ENCODE measurements around the gene RPRML.
"Not testable (repeated sequence)": the region's sequence is repeated elsewhere in the genome, so short reads cannot be mapped to it uniquely, and the experiment has no call there.

The RPRML gene

DNA sequence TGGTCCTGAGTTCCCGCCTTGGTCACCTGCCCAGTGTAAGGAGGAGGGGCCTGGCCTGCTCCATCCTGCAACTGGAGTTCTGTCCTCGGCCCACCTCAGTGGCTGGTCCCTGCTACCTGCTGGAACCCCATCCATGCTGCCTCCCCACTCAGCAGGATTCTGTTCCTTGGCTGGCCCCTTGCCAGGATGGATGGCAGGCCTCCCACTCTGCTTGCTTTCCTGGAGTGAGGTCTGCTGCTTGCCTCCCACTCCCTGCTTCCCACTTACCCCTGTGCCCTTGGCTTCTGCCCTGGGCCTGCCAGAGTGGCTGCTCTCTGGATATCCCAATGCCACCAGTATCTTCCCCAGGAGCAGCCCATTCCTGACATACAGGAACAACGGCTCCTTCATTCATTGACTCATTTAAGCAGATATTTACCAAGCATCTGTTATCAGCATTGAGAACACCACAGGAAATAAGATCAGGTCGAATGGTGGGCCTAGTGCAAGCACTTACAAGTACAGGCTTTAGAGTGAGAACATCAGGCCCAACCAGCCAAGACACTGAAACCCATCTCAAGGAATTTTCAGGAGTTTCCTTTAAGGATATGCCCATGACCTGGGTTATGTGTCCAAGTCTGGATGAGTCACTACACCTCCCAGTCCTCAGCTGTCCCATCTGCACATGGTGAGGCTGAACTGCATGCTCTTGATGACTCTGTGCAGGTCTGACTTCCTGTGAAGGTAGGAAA is 17.0 kb upstream of the RPRML start:
- H3K4me1 ChIP-seq (ENCODE audit: insufficient read depth, insufficient read length), result peaks cover 2% of the 10 kb centered on the region
- H3K4me3 ChIP-seq (ENCODE audit: insufficient read length, low read depth), result no peak overlapping the region
- DNase-seq (ENCODE audit: low read depth, low spot score), result no peak
- H3K36me3 ChIP-seq (ENCODE audit: insufficient read depth, insufficient read length, low read length), result no peaks in the 10 kb centered on the region
- H3K27me3 ChIP-seq (ENCODE audit: insufficient read depth, insufficient read length), result peaks cover 5% of the 10 kb centered on the region
- no peak overlapping the region for H3K9ac ChIP-seq (ENCODE audit: insufficient read length, low read depth)
- H3K9me3 ChIP-seq (ENCODE audit: insufficient read depth, low read length), result no peaks in the 10 kb centered on the region
- TF ChIP-seq ZNF274 (IDR thresholded peaks at IDR 0.05; ENCODE audit: low read depth, low read length), result no peak
- no peak for TF ChIP-seq SUZ12 (IDR thresholded peaks at IDR 0.05; ENCODE audit: extremely low read depth, insufficient read depth, insufficient read length)
- TF ChIP-seq YY1 (IDR thresholded peaks at IDR 0.05; ENCODE audit: insufficient read depth, insufficient read length), result no peak

DNA sequence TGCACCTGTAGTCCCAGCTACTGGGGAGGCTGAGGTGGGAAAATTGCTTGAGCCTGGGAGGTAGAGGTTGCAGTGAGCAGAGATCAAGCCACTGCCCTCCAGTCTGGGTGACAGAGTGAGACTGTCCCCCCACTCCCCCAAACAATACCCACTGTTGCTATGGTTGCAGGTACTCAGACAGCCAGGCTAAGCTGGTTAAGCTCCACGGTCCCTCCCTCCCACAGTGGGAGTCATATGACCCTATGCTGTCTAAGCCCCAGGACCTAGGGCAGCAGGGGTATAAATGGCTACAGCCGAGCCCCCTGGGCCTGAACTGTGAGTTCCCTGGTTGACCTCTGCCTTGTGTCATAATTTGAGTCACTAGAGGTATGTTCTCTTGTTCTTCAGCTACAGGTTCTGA is 15.9 kb upstream of the RPRML start:
- Histone ChIP-seq H3K9me3 (ENCODE audit: insufficient read depth, low read length) (no peaks in the 10 kb centered on the region), H3K27me3 (ENCODE audit: insufficient read depth, insufficient read length) (peaks cover 5% of the 10 kb centered on the region), H3K9ac (ENCODE audit: insufficient read length, low read depth) (no peak overlapping the region), H3K36me3 (ENCODE audit: insufficient read depth, insufficient read length, low read length) (no peaks in the 10 kb centered on the region), H3K4me1 (ENCODE audit: insufficient read depth, insufficient read length) (peaks cover 2% of the 10 kb centered on the region), H3K4me3 (ENCODE audit: insufficient read length, low read depth) (no peak overlapping the region)
- no peak for TF ChIP-seq YY1 (IDR thresholded peaks at IDR 0.05; ENCODE audit: insufficient read depth, insufficient read length)
- TF ChIP-seq ZNF274 (IDR thresholded peaks at IDR 0.05; ENCODE audit: low read depth, low read length), result no peak
- TF ChIP-seq SUZ12 (IDR thresholded peaks at IDR 0.05; ENCODE audit: extremely low read depth, insufficient read depth, insufficient read length), result no peak
- DNase-seq (ENCODE audit: low read depth, low spot score), result no peak

DNA sequence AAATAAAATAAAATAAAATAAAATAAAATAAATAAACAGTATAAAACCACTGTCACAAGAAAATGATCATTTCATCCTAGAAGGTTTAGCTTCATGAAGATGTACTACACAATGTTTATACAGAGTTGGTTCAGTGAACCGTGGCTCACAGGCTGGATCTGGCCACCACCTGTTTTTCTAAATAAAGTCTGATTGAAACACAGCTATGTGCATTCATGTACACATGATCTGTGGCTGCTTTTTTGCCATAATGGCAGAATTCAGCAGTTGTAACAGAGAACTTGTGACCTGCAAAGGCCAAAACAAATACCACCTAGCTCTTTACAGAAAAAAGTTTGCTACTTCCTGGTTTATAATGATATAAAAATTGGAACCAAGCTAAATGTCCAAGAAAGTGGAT is 12.6 kb upstream of the RPRML start:
- H3K4me3 ChIP-seq (ENCODE audit: insufficient read length, low read depth), result no peak overlapping the region
- TF ChIP-seq YY1 (IDR thresholded peaks at IDR 0.05; ENCODE audit: insufficient read depth, insufficient read length) (no peak), ZNF274 (IDR thresholded peaks at IDR 0.05; ENCODE audit: low read depth, low read length) (no peak), SUZ12 (IDR thresholded peaks at IDR 0.05; ENCODE audit: extremely low read depth, insufficient read depth, insufficient read length) (no peak)

DNA sequence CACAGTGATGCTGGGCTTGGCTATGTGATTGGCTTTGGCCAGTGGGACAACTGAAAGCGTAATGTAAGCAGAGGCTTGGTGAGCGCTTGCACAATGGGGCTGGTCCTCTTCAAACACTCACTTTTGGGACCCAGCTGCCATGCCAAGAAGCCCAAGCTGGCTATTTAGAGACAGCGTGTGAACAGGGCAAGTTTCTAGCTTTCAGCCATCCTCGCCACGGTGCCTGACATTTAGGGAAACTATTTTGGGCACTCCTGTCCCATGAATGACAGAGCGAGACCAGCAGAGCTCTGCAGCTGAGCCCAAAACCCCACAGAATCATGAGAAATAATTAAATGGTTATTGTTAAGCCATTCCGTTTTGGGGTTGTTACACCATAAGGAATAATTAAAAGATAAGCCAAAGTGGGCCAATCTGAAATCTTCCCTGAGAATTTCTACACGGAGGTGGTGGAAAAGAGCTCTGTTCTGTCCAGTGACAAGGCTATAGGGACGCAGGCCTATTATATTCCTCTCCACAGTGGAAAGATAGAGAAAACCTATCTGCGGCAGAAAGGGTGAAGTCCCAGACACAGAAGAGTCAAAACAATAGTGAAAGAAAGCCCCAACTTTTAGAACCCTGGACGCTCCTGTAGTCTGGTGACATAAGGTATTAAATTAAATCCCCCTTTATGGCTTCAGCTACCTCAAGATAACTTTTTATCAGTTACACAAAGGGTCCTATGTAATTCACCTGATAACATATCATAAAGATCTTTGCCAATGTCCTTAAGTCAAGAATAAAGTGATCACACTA is 10.8 kb upstream of the RPRML start:
- TF ChIP-seq YY1 (IDR thresholded peaks at IDR 0.05; ENCODE audit: insufficient read depth, insufficient read length) (no peak), ZNF274 (IDR thresholded peaks at IDR 0.05; ENCODE audit: low read depth, low read length) (no peak), SUZ12 (IDR thresholded peaks at IDR 0.05; ENCODE audit: extremely low read depth, insufficient read depth, insufficient read length) (no peak)
- H3K4me3 ChIP-seq (ENCODE audit: insufficient read length, low read depth), result no peak overlapping the region
- DNase-seq (ENCODE audit: low read depth, low spot score), result no peak

More for the DNA sequence above, 12.6 kb upstream of the RPRML start:
- Histone ChIP-seq H3K9ac (ENCODE audit: insufficient read length, low read depth) (no peak overlapping the region), H3K36me3 (ENCODE audit: insufficient read depth, insufficient read length, low read length) (no peaks in the 10 kb centered on the region), H3K9me3 (ENCODE audit: insufficient read depth, low read length) (no peaks in the 10 kb centered on the region), H3K27me3 (ENCODE audit: insufficient read depth, insufficient read length) (no peaks in the 10 kb centered on the region), H3K4me1 (ENCODE audit: insufficient read depth, insufficient read length) (peaks cover 2% of the 10 kb centered on the region)
- no peak for DNase-seq (ENCODE audit: low read depth, low spot score)

DNA sequence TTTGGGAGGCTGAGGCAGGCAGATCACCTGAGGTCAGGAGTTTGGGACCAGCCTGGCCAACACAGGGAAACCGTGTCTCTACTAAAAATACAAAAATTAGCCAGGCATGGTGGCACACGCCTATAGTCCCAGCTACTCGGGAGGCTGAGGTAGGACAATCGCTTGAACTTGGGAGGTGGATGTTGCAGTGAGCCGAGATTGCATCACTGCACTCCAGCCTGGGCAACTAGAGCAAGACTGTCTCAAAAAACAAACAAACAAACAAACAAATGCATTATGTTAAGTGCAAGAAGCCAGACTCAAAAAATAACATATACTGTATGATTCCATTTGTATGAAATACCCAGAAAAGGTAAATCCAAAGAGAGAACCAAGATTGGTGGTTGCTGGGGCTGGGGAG is 8.9 kb upstream of the RPRML start:
- not testable (repeated sequence) for H3K36me3 ChIP-seq (ENCODE audit: insufficient read depth, insufficient read length, low read length); H3K27me3 ChIP-seq (ENCODE audit: insufficient read depth, insufficient read length); H3K9me3 ChIP-seq (ENCODE audit: insufficient read depth, low read length); H3K4me3 ChIP-seq (ENCODE audit: insufficient read length, low read depth); DNase-seq (ENCODE audit: low read depth, low spot score); H3K4me1 ChIP-seq (ENCODE audit: insufficient read depth, insufficient read length); H3K9ac ChIP-seq (ENCODE audit: insufficient read length, low read depth)

More for the DNA sequence above, 10.8 kb upstream of the RPRML start:
- H3K9ac ChIP-seq (ENCODE audit: insufficient read length, low read depth), result no peak overlapping the region
- no peaks in the 10 kb centered on the region for H3K27me3 ChIP-seq (ENCODE audit: insufficient read depth, insufficient read length)
- H3K9me3 ChIP-seq (ENCODE audit: insufficient read depth, low read length), result no peaks in the 10 kb centered on the region
- no peaks in the 10 kb centered on the region for H3K36me3 ChIP-seq (ENCODE audit: insufficient read depth, insufficient read length, low read length)
- peaks cover 2% of the 10 kb centered on the region for H3K4me1 ChIP-seq (ENCODE audit: insufficient read depth, insufficient read length)

DNA sequence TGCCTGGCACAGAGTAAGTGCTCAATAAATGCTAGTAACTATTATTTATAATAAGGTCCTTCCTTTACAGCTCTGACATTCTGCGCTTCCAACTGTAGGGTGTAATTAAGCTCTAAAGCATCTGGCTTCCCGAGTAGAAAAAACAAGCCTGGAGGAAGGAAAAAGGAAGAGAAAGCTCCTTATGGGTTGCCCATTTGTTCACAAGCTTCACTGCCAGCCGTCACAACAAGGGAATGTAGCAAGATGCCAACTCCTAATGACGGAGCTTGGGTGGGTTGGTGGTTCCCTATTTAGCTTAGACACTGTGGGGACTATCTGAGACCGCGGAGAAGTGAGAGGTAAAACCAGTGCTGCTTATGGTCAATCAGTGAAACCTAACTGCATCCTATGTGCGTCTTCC is 7.3 kb upstream of the RPRML start:
- no peak for DNase-seq (ENCODE audit: low read depth, low spot score)
- Histone ChIP-seq H3K9me3 (ENCODE audit: insufficient read depth, low read length) (no peaks in the 10 kb centered on the region), H3K9ac (ENCODE audit: insufficient read length, low read depth) (no peak overlapping the region), H3K36me3 (ENCODE audit: insufficient read depth, insufficient read length, low read length) (no peaks in the 10 kb centered on the region), H3K4me1 (ENCODE audit: insufficient read depth, insufficient read length) (peaks cover 4% of the 10 kb centered on the region), H3K4me3 (ENCODE audit: insufficient read length, low read depth) (no peak overlapping the region), H3K27me3 (ENCODE audit: insufficient read depth, insufficient read length) (no peaks in the 10 kb centered on the region)
- no peak for TF ChIP-seq YY1 (IDR thresholded peaks at IDR 0.05; ENCODE audit: insufficient read depth, insufficient read length)
- TF ChIP-seq SUZ12 (IDR thresholded peaks at IDR 0.05; ENCODE audit: extremely low read depth, insufficient read depth, insufficient read length), result no peak
- no peak for TF ChIP-seq ZNF274 (IDR thresholded peaks at IDR 0.05; ENCODE audit: low read depth, low read length)

DNA sequence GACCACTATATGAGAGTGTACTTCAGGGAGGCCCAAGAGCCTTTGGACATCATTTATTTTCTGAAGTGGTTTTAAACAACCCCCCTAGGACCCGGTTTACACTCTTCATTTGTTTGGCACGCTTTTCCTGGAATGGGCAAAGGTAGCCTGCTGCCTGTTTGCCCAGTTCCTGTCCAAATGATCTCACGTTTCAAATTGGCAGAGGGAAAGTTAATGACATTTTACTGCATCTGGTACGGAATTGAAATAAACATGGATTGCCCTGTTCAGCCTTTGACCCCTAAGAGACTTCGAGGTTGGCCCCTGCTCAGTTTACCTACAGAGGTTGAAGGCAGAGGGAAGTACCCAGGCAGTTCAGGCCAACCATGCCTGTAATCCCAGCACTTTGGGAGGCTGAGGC is 5.8 kb upstream of the RPRML start:
- peaks cover 9% of the 10 kb centered on the region for H3K4me1 ChIP-seq (ENCODE audit: insufficient read depth, insufficient read length)
- no peak for DNase-seq (ENCODE audit: low read depth, low spot score)
- H3K4me3 ChIP-seq (ENCODE audit: insufficient read length, low read depth), result no peak overlapping the region
- H3K9me3 ChIP-seq (ENCODE audit: insufficient read depth, low read length), result no peaks in the 10 kb centered on the region
- peaks cover 3% of the 10 kb centered on the region for H3K27me3 ChIP-seq (ENCODE audit: insufficient read depth, insufficient read length)
- H3K9ac ChIP-seq (ENCODE audit: insufficient read length, low read depth), result no peak overlapping the region
- H3K36me3 ChIP-seq (ENCODE audit: insufficient read depth, insufficient read length, low read length), result no peaks in the 10 kb centered on the region
- TF ChIP-seq YY1 (IDR thresholded peaks at IDR 0.05; ENCODE audit: insufficient read depth, insufficient read length) (no peak), ZNF274 (IDR thresholded peaks at IDR 0.05; ENCODE audit: low read depth, low read length) (no peak), SUZ12 (IDR thresholded peaks at IDR 0.05; ENCODE audit: extremely low read depth, insufficient read depth, insufficient read length) (no peak)
